Left renal cortex interstitium (tissue), 4 donors: Measurements from ENCODE around the gene ATP1A3. TPM values are rescaled to one million over a fixed set of nuclear protein-coding genes. Genes with fewer than 3 reads are reported as not detected.
"Not testable (repeated sequence)": the region's sequence is repeated elsewhere in the genome, so short reads cannot be mapped to it uniquely, and the experiment has no call there.

Experiments used
- DNase-seq, 4 donors: peaks; one replicate each; pipeline ENCODE4 v3.0.0-alpha.2; 2013; ENCODE audit warnings: low read depth in 4 of 4, low spot score in 2 of 4, missing footprints in 1 of 4
- polyA plus RNA-seq, 4 donors: library from polyadenylated mRNA; unstranded; fragments of 120-200 nt; gene quantifications; one replicate each; pipeline ENCODE4 v1.2.1, GENCODE V29; 2013; ENCODE audit not compliant: insufficient read length in 4 of 4

ATP1A3 gene
- polyA plus RNA-seq, 4 donors, result 0.23 to 2.1 TPM; not detected in 2

GRCh38 chr19:42012747-42013146, 18.7 kb upstream of the ATP1A3 start:
- DNase-seq, result not testable (repeated sequence)

GRCh38 chr19:42010245-42011126, 16.5 kb upstream of the ATP1A3 start:
- no peak for DNase-seq

GRCh38 chr19:42006569-42006968, 12.5 kb upstream of the ATP1A3 start:
- no peak for DNase-seq

- no peak for DNase-seq
These were observed 11.5 kb upstream of the ATP1A3 start for GRCh38 chr19:42005504-42005903.

- DNase-seq, result no peak
These were observed 9.7 kb upstream of the ATP1A3 start for GRCh38 chr19:42003506-42004294.

- no peak for DNase-seq
These were observed 5.8 kb upstream of the ATP1A3 start for GRCh38 chr19:41999878-42000208.

GRCh38 chr19:41999071-41999877, 5.2 kb upstream of the ATP1A3 start:
- DNase-seq, result no peak

GRCh38 chr19:41998246-41999020, 4.4 kb upstream of the ATP1A3 start:
- peak in 1 of 4 donors; percentile 16 for DNase-seq

GRCh38 chr19:41997851-41998229, 3.8 kb upstream of the ATP1A3 start:
- DNase-seq, result no peak

GRCh38 chr19:41997121-41997850, 3.3 kb upstream of the ATP1A3 start:
- DNase-seq, result peak; percentile 17 to 55 (median 31)

- DNase-seq, result no peak
These were observed 2.1 kb upstream of the ATP1A3 start for GRCh38 chr19:41995959-41996797.

- no peak for DNase-seq
These were observed 1.2 kb upstream of the ATP1A3 start for GRCh38 chr19:41994994-41995958.

GRCh38 chr19:41994521-41994971, 516 bp upstream of the ATP1A3 start:
- DNase-seq, result no peak

GRCh38 chr19:41991925-41992569, 2.0 kb downstream of the ATP1A3 start:
- not testable (repeated sequence) for DNase-seq

GRCh38 chr19:41991025-41991424, 3.0 kb downstream of the ATP1A3 start:
- no peak for DNase-seq

- no peak for DNase-seq
These were observed 3.4 kb downstream of the ATP1A3 start for GRCh38 chr19:41990615-41991014.

GRCh38 chr19:41990028-41990427, 4.0 kb downstream of the ATP1A3 start:
- no peak for DNase-seq
